GM12892 (cell line): ENCODE results near the gene TPO.

Source experiments
- DNase-seq: peaks from one replicate; pipeline ENCODE4 v3.0.0; 2011; ENCODE audit not compliant: insufficient read length
- FAIRE-seq: peaks from 2 replicates; lab custom pipeline; 2011; peaks lifted over from hg19 to GRCh38; lab: Jason Lieb, UNC
- POLR2A ChIP-seq: IDR thresholded peaks from 2 replicates; pipeline ENCODE4 v1.6.1; 2011; ENCODE audit warnings: low read depth, low read length, control low read depth
- POLR2AphosphoS5 ChIP-seq: IDR thresholded peaks from 2 replicates; pipeline ENCODE4 v1.6.1; 2011; ENCODE audit warnings: low read depth, low read length, control low read depth
- TAF1 ChIP-seq: IDR thresholded peaks from 2 replicates; pipeline ENCODE4 v1.6.1; 2011; ENCODE audit warnings: low read depth, mild to moderate bottlenecking, control low read depth, low read length, borderline replicate concordance

TPO gene

DNA sequence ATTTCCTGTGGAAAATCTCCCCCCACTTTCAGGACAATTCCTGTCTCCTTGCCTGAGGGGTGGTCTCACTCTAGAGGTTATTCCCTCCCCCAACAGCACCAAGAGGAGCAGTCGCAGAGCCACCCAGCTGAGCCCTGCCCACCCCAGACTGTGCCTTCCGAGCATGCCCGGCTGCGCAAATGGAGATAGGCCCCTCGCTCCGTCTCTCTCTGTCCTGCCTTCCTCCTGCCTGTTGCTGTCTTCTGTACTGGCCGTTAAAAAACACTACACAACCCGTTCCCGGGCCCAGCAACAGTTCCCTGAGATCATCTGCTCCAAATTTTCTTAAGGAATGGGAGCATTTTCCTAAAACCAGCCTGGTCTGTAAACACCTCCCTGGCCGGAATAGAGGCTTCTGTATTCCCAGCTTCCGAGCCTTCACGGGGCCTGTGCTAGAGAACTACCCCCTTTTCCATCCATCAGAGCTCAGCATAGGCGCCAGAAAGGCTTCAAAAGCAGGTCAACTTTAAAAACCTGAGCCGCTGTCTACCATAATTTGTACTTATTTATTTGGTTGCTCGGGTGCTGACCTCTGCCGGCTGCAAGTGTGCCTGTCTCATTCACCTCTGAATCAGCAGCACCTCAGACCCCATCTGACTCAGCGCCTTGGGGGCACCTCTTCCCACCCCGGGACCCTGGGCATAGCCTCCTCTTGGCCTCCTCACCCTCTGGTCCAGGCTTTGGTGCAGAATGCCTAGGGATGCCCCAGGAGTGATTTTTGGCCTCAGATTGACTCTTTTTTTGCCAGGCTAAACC, 171.6 kb downstream of the TPO start:
- FAIRE-seq (no peak), DNase-seq (no peak)
- TF ChIP-seq POLR2A = no peak
- no peak for TF ChIP-seq TAF1
- TF ChIP-seq POLR2AphosphoS5 = no peak

DNA sequence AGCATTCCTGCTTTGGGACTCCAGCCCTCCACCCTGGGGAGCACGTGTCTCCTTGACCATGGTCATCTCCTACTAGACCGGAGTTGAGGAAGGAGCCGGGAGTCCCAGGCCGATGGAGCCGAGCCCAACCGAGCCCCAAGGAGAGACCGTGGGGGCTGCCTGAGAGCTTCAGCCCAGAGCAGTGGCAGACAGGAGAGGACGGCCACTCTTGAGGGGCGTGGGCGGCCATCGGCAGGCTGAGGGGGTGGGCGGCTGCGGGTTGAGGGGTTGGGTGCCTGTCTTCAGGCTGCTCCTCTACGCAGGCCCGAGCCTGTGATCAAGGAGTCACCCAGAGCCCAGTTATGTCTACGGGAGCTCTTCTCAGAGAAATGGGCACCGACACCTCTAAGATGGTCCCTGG, 172.4 kb downstream of the TPO start:
- no peak for DNase-seq
- no peak for FAIRE-seq
- no peak for TF ChIP-seq TAF1
- no peak for TF ChIP-seq POLR2AphosphoS5
- TF ChIP-seq POLR2A = no peak

DNA sequence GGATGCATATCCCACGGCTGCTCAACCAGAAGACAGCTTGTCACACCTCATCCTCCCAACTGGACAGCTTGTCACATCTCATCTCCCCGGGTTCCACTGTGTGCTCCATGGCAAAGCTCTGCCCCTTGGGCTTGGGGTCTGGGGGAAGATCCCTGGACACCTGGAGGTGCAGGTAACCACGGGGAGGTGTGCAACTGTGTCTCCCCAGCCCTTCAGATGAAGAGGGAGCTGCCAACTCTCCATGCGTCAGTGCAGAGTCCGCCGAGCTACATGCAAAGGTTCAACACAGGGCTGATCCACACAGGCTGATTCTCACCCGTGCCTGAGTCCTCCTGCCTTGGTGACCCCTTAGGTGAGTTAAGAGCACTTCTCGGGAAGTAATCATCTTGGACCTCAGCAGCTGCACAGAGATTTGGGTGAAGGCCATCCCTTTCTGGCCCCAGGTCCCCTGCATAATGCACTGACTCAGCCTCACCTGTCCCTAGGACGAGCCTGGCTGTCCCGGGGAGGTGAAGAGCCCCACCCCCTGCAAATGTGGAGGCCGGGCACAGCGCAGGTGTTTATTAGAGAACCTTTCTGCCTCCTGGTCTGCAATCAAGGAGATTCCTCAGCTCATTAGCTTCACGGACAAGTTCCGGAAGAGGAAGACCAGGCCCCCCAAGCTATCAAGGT, 173.1 kb downstream of the TPO start:
- TF ChIP-seq TAF1 (no peak), POLR2AphosphoS5 (no peak), POLR2A (no peak)
- DNase-seq (no peak), FAIRE-seq (no peak)

DNA sequence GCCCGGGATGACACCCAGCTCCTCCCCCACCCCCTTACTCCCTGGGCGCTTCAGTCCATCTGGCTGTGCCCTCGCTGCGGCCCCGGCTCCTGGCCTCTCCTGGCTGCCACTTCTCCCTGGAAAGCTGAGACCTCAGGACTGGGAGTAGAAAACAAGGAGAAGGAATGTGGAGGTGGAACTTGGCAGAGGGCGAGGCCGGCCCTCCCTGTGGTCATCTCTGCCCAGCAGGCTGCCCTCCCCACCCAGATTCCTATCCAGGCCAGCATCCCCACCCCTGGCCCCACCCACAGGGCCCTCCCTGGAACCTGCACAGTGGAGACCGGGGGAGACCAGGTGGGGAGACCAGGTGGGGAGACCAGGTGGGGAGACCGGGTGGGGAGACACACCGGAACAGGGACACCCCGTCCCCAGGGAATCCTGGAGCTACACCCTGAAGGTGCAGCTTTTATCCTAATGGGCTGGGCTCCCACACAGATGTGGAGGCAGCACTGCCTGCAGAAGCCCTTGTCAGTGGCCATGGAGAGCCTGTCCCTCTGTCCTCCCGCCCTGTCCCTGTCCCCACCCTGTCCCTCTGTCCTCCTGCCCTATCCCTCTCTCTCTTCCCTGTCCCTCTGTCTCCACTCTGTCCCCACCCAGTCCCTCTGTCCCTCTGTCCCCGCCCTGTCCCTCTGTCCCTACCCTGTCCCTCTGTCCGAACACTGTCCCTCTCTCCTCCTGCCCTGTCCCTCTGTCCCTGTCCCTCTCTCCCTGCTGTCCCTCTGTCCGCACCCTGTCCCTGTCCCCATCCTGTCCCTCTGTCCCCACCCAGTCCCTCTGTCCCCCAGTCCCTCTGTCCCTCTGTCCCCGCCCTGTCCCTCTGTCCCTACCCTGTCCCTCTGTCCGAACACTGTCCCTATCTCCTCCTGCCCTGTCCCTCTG, 173.9 kb downstream of the TPO start:
- DNase-seq (no peak), FAIRE-seq (no peak)
- TF ChIP-seq TAF1 (no peak), POLR2A (no peak), POLR2AphosphoS5 (no peak)

DNA sequence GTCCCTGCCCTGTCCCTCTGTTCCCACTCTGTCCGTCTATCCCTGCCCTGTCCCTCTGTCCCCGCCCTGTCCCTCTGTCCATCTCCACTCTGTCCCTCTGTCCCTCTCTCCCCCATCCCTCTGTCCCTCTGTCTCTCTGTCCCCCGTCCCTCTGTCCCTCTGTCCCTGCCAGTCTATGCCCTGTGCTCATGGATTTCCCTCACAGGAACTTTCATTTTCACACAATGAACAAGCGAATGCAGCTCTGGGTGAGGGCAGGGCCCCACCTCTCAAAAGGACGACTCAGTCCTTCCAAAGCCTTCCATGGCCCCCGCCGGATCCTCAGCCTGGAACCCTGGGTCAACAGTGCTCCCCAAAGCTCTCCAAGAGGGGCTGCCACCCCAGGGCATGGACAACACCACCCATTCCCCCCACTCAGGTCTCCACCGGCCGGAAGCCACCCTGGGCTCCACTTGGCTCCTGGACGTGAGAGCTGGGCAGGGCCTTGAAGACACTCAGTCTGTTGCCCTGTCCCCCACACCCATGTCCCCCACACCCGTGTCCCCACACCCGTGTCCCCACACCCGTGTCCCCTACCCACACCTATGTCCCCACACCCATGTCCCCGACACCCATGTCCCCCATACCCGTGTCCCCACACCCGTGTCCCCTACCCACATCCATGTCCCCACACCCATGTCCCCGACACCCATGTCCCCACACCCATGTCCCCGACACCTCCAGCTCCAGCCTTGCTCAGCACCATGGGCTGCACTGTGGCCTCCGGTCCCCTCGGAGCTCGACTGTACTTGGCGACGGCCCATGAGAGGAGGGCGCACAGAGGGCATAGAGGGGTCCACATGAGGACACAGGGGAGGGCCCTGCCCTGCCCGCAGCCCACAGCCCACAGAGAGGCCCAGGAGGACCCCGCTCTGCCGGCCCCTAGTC, 175.1 kb downstream of the TPO start:
- no peak for FAIRE-seq
- TF ChIP-seq TAF1 = no peak
- no peak for TF ChIP-seq POLR2AphosphoS5
- TF ChIP-seq POLR2A = no peak
- DNase-seq = no peak

DNA sequence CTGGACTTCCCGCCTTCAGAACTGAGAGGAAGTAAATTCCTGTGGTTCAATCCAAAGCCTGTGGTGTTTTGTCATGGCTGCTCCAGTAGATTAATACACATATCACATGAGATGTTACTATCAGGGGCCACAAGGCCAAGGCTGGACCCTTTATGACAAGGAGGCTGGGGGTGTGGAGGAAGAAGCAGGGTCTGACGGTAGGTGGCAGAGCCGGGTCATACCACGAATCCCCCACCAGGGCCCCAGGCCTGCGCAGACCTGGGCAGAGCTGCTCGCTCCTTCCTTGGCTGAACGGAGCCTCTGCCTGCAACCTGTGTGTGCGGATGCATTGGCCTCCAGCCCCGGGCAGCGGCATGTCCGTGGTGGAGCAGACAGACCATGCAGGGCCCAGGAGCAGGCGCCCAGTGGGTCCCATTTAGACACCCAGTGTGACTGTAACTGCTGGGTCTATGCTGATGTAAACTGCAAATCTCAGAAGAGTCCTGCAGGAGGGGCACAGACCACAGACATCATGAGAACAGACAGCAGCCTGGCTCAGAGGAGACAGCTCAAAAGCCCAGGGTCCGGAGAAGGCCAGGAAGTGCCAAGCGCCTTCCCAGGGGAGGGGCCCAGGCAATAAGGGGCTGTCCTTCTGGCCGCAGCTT, 175.8 kb downstream of the TPO start:
- TF ChIP-seq POLR2A (no peak), TAF1 (no peak), POLR2AphosphoS5 (no peak)
- DNase-seq (no peak), FAIRE-seq (no peak)

DNA sequence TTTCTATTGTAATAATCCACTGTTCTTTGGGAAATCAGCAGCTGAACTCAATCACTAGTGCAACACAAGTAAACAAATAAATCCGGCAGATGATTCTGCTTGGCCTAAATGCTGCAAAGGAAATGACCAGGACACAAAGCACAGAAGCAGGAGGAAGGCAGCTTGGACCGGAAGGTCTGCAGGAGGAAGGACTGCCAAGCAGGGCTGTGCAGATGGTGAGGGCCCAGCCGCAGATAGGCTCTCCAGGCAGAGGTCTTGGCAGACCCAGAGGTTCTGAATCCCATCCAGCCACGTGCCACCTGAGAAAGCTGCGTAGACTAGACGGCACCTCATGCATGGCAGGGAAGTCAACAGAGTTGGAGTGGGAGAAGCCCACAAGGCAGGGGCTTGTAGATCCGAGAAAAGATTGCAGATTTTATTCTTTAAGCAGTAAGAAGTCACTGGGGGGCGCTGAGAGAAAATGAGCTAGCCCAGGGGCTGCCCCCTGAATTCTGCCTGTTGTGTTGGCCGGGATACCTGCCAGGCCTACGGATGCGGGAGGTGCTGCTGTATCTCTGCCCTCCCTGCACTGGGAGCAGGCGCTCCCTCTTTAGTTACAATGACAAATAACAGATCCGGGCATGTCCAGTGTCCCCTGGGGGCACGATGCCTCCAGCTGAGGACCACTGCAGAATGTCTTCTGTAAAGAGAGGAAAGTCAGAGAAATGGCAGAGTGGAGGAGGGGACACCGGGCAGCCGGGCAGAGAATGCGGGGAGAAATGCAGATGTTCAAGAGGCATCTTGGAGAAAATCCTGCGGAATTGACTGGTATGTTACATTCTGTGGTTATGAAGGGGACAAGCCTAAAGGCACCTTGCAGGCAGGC, 177.6 kb downstream of the TPO start:
- TF ChIP-seq POLR2A (no peak), POLR2AphosphoS5 (no peak), TAF1 (no peak)
- DNase-seq = no peak
- no peak for FAIRE-seq

DNA sequence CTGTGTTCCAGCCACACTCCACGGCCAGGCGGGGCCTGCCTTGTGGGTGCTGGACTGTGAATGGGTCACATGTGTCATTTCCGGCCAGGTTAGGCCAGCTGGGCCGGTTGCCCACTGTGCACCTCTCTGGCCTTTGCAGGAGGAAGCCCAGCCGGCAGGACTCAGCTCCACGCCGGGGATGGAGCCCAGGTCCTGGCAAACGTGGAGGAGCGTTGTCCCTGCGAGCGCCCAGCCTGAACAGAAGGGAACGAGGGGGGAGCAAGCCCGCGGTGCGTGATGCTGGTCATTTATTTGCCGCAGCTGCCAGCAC, 178.2 kb downstream of the TPO start:
- FAIRE-seq = no peak
- no peak for TF ChIP-seq POLR2AphosphoS5
- no peak for TF ChIP-seq POLR2A
- TF ChIP-seq TAF1 = no peak
- DNase-seq = no peak
